K562 (cell line): ENCODE measurements around the gene PNCK. TPM values are rescaled to one million over a fixed set of nuclear protein-coding genes. Genes with fewer than 3 reads are reported as not detected.

Source experiments
- CBFA2T2 ChIP-seq: fragments of 450-650 bp; conservative IDR thresholded peaks from 2 replicates; pipeline ENCODE4 v1.6.1; 2017; ENCODE audit warnings: mild to moderate bottlenecking
- EGR1 ChIP-seq: fragments of 450-650 bp; conservative IDR thresholded peaks from 2 replicates; pipeline ENCODE4 v1.6.1; 2017; ENCODE audit warnings: mild to moderate bottlenecking
- FOXK1 ChIP-seq: sonication (generic); formaldehyde crosslinking; IDR thresholded peaks from 2 replicates; pipeline ENCODE4 v1.8.0; 2022; ENCODE audit warnings: missing genetic modification reagents, mild to moderate bottlenecking, borderline replicate concordance
- HNRNPH1 ChIP-seq: fragments of 200-400 bp; formaldehyde crosslinking; optimal IDR thresholded peaks from 2 replicates; pipeline ENCODE3; 2017; ENCODE audit warnings: low read depth, mild to moderate bottlenecking, low read length, moderate library complexity
- HNRNPUL1 ChIP-seq: fragments of 200-400 bp; formaldehyde crosslinking; IDR thresholded peaks from 2 replicates; pipeline ENCODE4 v1.6.1; 2017; ENCODE audit warnings: low read length
- KDM5B ChIP-seq: fragments of 200-600 bp; sonication (generic); IDR thresholded peaks from 2 replicates; pipeline ENCODE4 v1.6.1; 2012; ENCODE audit warnings: low read depth, mild to moderate bottlenecking, moderate library complexity, low read length, control low read depth, inconsistent platforms; ENCODE audit not compliant: insufficient replicate concordance
- MAFK ChIP-seq: IDR thresholded peaks from 2 replicates; pipeline ENCODE4 v1.6.1; 2011; ENCODE audit warnings: low read length, improper control_type of control experiment
- POU5F1 ChIP-seq: fragments of 150-350 bp; IDR thresholded peaks from 2 replicates; pipeline ENCODE4 v1.6.1; 2014; ENCODE audit warnings: borderline replicate concordance, low read length, low read depth, mild to moderate bottlenecking; ENCODE audit not compliant: partially characterized antibody
- RFX7 ChIP-seq: fragments of 250-450 bp; sonication (Bioruptor Pico); IDR thresholded peaks from 2 replicates; pipeline ENCODE4 v1.5.1; 2021; ENCODE audit warnings: mild to moderate bottlenecking
- SAP30 ChIP-seq: fragments of 200-600 bp; sonication (generic); IDR thresholded peaks from 2 replicates; pipeline ENCODE4 v1.6.1; 2012; ENCODE audit warnings: borderline replicate concordance, low read depth, mild to moderate bottlenecking, moderate library complexity, low read length, control low read depth, inconsistent platforms; ENCODE audit not compliant: insufficient read depth, poor library complexity, severe bottlenecking
- SMAD1 ChIP-seq: fragments of 150-350 bp; IDR thresholded peaks from 2 replicates; pipeline ENCODE4 v1.6.1; 2014; ENCODE audit warnings: low read length, low read depth; ENCODE audit not compliant: partially characterized antibody
- SP1 ChIP-seq: sonication (generic); formaldehyde crosslinking; IDR thresholded peaks from 2 replicates; pipeline ENCODE4 v1.8.1; 2022; ENCODE audit warnings: mild to moderate bottlenecking, missing genetic modification reagents
- polyA plus RNA-seq, 8 experiments: library from polyadenylated mRNA; depleted of rRNA in 4 of 8; stranded (reverse) in 5 of 8; unstranded in 3 of 8; fragments of >200 nt; fragmentation: Nextera tagmentation in 2 of 8; fragmentation: Illumina TruSeq in 1 of 8; extraction: Ambion mirVana in 2 of 8; extraction: Trizol in 1 of 8; gene quantifications; 2 replicates each; pipeline versions ENCODE4 v1.2.1 to v1.2.3, GENCODE V29; 2011 to 2014; ENCODE audit warnings: inconsistent platforms in 1 of 8, missing spikeins in 1 of 8
- total RNA-seq, 7 experiments: library from RNA; depleted of rRNA in 6 of 7; stranded (reverse); fragments of >200 nt in 6 of 7; fragmentation: Illumina TruSeq in 2 of 7; extraction: Trizol in 2 of 7; gene quantifications; 2 replicates each; pipeline versions ENCODE4 v1.2.1 to v1.2.3, GENCODE V29; 2011 to 2021; ENCODE audit warnings: low replicate concordance in 1 of 7
- TF ChIP-seq, protein P1 (sequence below): fragments of 450-650 bp; IDR thresholded peaks from 2 replicates; pipeline ENCODE4 v1.6.1; 2016; ENCODE audit warnings: low read depth
- TF ChIP-seq, protein P2 (sequence below), 2 experiments: fragments of 150-350 bp in 1 of 2; IDR thresholded peaks; 2 replicates each; pipeline ENCODE4 v1.6.1; 2012 to 2016; ENCODE audit warnings: low read depth in 2 of 2, low read length in 2 of 2, mild to moderate bottlenecking in 1 of 2, moderate library complexity in 1 of 2
- TF ChIP-seq, protein P3 (sequence below), 2 experiments: fragments of 450-650 bp in 1 of 2; sonication (generic) in 1 of 2; formaldehyde crosslinking in 1 of 2; IDR thresholded peaks in 1 of 2; conservative IDR thresholded peaks in 1 of 2; 2 replicates each; pipeline versions ENCODE4 v1.6.1 to v1.8.1; 2016 to 2023; ENCODE audit warnings: mild to moderate bottlenecking in 2 of 2, moderate library complexity in 2 of 2, inconsistent platforms in 1 of 2, missing genetic modification reagents in 1 of 2

PNCK gene
- total and polyA plus RNA-seq, 9 of the 15 experiments (the other 6 are each of a cell fraction or from before 2014, with no cell fraction given) = 0.13 to 7.5 (median 1.2) TPM; not detected in 1

GRCh38 chrX:153708415-153708814, 34.8 kb upstream of the PNCK start (continued):
- no peak for TF ChIP-seq SMAD1
- no peak for TF ChIP-seq SAP30
- TF ChIP-seq POU5F1 = no peak
- TF ChIP-seq HNRNPH1 = no peak
- TF ChIP-seq EGR1 = no peak
- TF ChIP-seq CBFA2T2 = peak; percentile 22; the same call in 1 of the 2 replicates
- TF ChIP-seq, protein P1, sequence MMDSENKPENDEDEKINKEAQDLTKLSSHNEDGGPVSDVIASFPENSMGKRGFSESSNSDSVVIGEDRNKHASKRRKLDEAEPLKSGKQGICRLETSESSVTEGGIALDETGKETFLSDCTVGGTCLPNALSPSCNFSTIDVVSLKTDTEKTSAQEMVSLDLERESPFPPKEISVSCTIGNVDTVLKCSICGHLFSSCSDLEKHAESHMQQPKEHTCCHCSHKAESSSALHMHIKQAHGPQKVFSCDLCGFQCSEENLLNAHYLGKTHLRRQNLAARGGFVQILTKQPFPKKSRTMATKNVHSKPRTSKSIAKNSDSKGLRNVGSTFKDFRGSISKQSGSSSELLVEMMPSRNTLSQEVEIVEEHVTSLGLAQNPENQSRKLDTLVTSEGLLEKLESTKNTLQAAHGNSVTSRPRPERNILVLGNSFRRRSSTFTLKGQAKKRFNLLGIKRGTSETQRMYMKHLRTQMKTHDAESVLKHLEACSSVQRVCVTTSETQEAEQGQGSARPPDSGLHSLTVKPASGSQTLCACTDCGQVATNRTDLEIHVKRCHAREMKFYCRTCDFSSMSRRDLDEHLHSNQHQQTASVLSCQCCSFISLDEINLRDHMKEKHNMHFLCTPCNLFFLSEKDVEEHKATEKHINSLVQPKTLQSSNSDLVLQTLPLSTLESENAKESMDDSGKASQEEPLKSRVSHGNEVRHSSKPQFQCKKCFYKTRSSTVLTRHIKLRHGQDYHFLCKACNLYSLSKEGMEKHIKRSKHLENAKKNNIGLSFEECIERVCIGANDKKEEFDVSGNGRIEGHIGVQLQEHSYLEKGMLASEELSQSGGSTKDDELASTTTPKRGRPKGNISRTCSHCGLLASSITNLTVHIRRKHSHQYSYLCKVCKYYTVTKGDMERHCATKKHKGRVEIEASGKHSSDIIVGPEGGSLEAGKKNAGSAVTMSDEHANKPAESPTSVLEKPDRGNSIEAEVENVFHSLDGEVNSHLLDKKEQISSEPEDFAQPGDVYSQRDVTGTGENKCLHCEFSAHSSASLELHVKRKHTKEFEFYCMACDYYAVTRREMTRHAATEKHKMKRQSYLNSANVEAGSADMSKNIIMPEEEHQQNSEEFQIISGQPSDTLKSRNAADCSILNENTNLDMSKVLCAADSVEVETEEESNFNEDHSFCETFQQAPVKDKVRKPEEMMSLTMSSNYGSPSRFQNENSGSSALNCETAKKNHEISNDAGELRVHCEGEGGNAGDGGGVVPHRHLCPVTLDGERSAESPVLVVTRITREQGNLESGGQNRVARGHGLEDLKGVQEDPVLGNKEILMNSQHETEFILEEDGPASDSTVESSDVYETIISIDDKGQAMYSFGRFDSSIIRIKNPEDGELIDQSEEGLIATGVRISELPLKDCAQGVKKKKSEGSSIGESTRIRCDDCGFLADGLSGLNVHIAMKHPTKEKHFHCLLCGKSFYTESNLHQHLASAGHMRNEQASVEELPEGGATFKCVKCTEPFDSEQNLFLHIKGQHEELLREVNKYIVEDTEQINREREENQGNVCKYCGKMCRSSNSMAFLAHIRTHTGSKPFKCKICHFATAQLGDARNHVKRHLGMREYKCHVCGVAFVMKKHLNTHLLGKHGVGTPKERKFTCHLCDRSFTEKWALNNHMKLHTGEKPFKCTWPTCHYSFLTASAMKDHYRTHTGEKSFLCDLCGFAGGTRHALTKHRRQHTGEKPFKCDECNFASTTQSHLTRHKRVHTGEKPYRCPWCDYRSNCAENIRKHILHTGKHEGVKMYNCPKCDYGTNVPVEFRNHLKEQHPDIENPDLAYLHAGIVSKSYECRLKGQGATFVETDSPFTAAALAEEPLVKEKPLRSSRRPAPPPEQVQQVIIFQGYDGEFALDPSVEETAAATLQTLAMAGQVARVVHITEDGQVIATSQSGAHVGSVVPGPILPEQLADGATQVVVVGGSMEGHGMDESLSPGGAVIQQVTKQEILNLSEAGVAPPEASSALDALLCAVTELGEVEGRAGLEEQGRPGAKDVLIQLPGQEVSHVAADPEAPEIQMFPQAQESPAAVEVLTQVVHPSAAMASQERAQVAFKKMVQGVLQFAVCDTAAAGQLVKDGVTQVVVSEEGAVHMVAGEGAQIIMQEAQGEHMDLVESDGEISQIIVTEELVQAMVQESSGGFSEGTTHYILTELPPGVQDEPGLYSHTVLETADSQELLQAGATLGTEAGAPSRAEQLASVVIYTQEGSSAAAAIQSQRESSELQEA = no peak
- TF ChIP-seq RFX7 (CRISPR knock-in tag) = no peak
- TF ChIP-seq, protein P2, sequence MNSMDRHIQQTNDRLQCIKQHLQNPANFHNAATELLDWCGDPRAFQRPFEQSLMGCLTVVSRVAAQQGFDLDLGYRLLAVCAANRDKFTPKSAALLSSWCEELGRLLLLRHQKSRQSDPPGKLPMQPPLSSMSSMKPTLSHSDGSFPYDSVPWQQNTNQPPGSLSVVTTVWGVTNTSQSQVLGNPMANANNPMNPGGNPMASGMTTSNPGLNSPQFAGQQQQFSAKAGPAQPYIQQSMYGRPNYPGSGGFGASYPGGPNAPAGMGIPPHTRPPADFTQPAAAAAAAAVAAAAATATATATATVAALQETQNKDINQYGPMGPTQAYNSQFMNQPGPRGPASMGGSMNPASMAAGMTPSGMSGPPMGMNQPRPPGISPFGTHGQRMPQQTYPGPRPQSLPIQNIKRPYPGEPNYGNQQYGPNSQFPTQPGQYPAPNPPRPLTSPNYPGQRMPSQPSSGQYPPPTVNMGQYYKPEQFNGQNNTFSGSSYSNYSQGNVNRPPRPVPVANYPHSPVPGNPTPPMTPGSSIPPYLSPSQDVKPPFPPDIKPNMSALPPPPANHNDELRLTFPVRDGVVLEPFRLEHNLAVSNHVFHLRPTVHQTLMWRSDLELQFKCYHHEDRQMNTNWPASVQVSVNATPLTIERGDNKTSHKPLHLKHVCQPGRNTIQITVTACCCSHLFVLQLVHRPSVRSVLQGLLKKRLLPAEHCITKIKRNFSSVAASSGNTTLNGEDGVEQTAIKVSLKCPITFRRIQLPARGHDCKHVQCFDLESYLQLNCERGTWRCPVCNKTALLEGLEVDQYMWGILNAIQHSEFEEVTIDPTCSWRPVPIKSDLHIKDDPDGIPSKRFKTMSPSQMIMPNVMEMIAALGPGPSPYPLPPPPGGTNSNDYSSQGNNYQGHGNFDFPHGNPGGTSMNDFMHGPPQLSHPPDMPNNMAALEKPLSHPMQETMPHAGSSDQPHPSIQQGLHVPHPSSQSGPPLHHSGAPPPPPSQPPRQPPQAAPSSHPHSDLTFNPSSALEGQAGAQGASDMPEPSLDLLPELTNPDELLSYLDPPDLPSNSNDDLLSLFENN (IDR thresholded peaks at IDR 0.05; ENCODE audit: low read depth in 2 of 2, low read length in 2 of 2) = no peak
- TF ChIP-seq FOXK1 (CRISPR knock-in tag) = 0 out of 2 replicates have a peak, but pooled peaks have one; percentile 28
- no peak for TF ChIP-seq KDM5B
- no peak for TF ChIP-seq MAFK
- TF ChIP-seq HNRNPUL1 = no peak
- peak; percentile 28; the same call in 1 of the 2 replicates for TF ChIP-seq SP1 (CRISPR knock-in tag)
- TF ChIP-seq, protein P3, sequence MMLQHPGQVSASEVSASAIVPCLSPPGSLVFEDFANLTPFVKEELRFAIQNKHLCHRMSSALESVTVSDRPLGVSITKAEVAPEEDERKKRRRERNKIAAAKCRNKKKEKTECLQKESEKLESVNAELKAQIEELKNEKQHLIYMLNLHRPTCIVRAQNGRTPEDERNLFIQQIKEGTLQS (IDR thresholded peaks at IDR 0.05) = 0 out of 2 replicates have a peak, but pooled peaks have one; percentile 33
- TF ChIP-seq, protein P3 (CRISPR knock-in tag; conservative IDR thresholded peaks at IDR 0.05) = no peak
